ENCODE results near the gene PCMTD2. TPM values are rescaled to one million over a fixed set of nuclear protein-coding genes. Genes with fewer than 3 reads are reported as not detected.

Gene PCMTD2
- polyA plus RNA-seq, 3 donors: 26.5 to 49.1 (median 27.6) TPM

DNA sequence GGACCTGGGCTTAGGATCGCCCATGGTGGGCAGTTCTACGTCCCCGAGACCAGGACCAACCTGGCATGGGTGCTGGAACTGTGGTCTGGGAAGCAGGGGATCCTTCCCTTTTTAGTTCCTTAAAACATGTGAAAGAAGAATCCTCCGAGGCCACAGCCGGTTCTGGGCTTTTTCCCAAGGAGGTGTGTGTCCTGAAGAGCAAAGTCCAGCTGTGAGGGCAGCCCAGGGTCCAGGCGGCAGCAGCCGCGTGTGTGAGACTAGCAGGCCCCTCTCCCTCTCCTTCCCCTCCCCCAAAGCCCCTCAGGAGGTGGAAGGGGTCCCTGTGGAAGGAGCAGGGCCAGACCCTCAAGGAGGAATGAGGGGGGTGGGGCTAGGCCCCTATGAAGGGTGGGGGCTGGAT lies 35.1 kb upstream of the PCMTD2 start:
- Mint-ChIP-seq H3K36me3 (no peaks in the 10 kb centered on the region), H3K9me3 (no peaks in the 10 kb centered on the region), H3K27ac (no peak overlapping the region), H3K27me3 (ENCODE audit: low read depth in 3 of 3) (peaks cover 0 to 4% (median 2%) of the 10 kb centered on the region in 3 donors), H3K4me1 (no peaks in the 10 kb centered on the region), H3K4me3 (no peak overlapping the region)
- no peak for TF ChIP-seq CTCF (IDR thresholded peaks at IDR 0.05)
- H3K4me1 ChIP-seq (ENCODE audit: control insufficient read depth in 1 of 2, insufficient read depth in 2 of 2, low read length in 2 of 2): no peaks in the 10 kb centered on the region
- 60% methylated on average over 1 of the region's 8 CpGs for WGBS (ENCODE audit: insufficient coverage)
- H3K27ac ChIP-seq (ENCODE audit: low read depth in 1 of 2, low read length in 2 of 2): no peak overlapping the region
- intact Hi-C loops (cut with micrococcal nuclease): no loop called here
- H3K36me3 ChIP-seq (replicated peaks in 1 of 2; ENCODE audit: control insufficient read depth in 1 of 2, insufficient read depth in 2 of 2, low read length in 2 of 2): no peaks in the 10 kb centered on the region
- H3K9me3 ChIP-seq (replicated peaks in 1 of 2; ENCODE audit: control insufficient read depth in 1 of 2, insufficient read depth in 1 of 2, low read length in 2 of 2): no peaks in the 10 kb centered on the region
- H3K27me3 ChIP-seq (ENCODE audit: control insufficient read depth in 2 of 2, insufficient read depth in 2 of 2, low read length in 2 of 2): no peaks in the 10 kb centered on the region
- no peaks in the 10 kb centered on the region for H4K20me1 ChIP-seq (ENCODE audit: insufficient read depth, low read length)
- no peak overlapping the region for H3K4me2 ChIP-seq (replicated peaks; ENCODE audit: extremely low read depth, low read length, poor library complexity, severe bottlenecking)
- no peak overlapping the region for H3K9ac ChIP-seq (ENCODE audit: insufficient read depth, low read length, poor library complexity, severe bottlenecking)
- H3K4me3 ChIP-seq (replicated peaks in 1 of 3; ENCODE audit: low read depth in 2 of 3, low read length in 3 of 3): no peak overlapping the region
- H3K79me2 ChIP-seq (ENCODE audit: insufficient read depth, low read length): no peaks in the 10 kb centered on the region
- no peak for DNase-seq
- no peak overlapping the region for H2AFZ ChIP-seq (ENCODE audit: insufficient read depth, low read depth, low read length, poor library complexity, severe bottlenecking)

GRCh38 chr20:64220891-64221527 lies 34.5 kb upstream of the PCMTD2 start:
- Mint-ChIP-seq H3K4me3 (no peak overlapping the region), H3K9me3 (no peaks in the 10 kb centered on the region), H3K27me3 (ENCODE audit: low read depth in 3 of 3) (peaks cover 0 to 3% (median 2%) of the 10 kb centered on the region in 3 donors), H3K27ac (no peak overlapping the region), H3K36me3 (no peaks in the 10 kb centered on the region), H3K4me1 (no peaks in the 10 kb centered on the region)
- H3K4me1 ChIP-seq (ENCODE audit: control insufficient read depth in 1 of 2, insufficient read depth in 2 of 2, low read length in 2 of 2): no peaks in the 10 kb centered on the region
- no peak overlapping the region for H3K9ac ChIP-seq (ENCODE audit: insufficient read depth, low read length, poor library complexity, severe bottlenecking)
- H3K4me3 ChIP-seq (replicated peaks in 1 of 3; ENCODE audit: low read depth in 2 of 3, low read length in 3 of 3): no peak overlapping the region
- H4K20me1 ChIP-seq (ENCODE audit: insufficient read depth, low read length): no peaks in the 10 kb centered on the region
- intact Hi-C loops (cut with micrococcal nuclease): no loop called here
- 95% methylated on average over 15 of the region's 17 CpGs for WGBS (ENCODE audit: insufficient coverage)
- H3K27me3 ChIP-seq (ENCODE audit: control insufficient read depth in 2 of 2, insufficient read depth in 2 of 2, low read length in 2 of 2): no peaks in the 10 kb centered on the region
- H3K4me2 ChIP-seq (replicated peaks; ENCODE audit: extremely low read depth, low read length, poor library complexity, severe bottlenecking): no peak overlapping the region
- H3K9me3 ChIP-seq (replicated peaks in 1 of 2; ENCODE audit: control insufficient read depth in 1 of 2, insufficient read depth in 1 of 2, low read length in 2 of 2): no peaks in the 10 kb centered on the region
- TF ChIP-seq CTCF (IDR thresholded peaks at IDR 0.05): no peak
- H2AFZ ChIP-seq (ENCODE audit: insufficient read depth, low read depth, low read length, poor library complexity, severe bottlenecking): no peak overlapping the region
- no peaks in the 10 kb centered on the region for H3K36me3 ChIP-seq (replicated peaks in 1 of 2; ENCODE audit: control insufficient read depth in 1 of 2, insufficient read depth in 2 of 2, low read length in 2 of 2)
- DNase-seq: no peak
- no peaks in the 10 kb centered on the region for H3K79me2 ChIP-seq (ENCODE audit: insufficient read depth, low read length)
- H3K27ac ChIP-seq (ENCODE audit: low read depth in 1 of 2, low read length in 2 of 2): no peak overlapping the region
